ENCODE data around the gene PTCH2. TPM values are rescaled to one million over a fixed set of nuclear protein-coding genes. Genes with fewer than 3 reads are reported as not detected.
"Not testable (repeated sequence)": the region's sequence is repeated elsewhere in the genome, so short reads cannot be mapped to it uniquely, and the experiment has no call there.

The PTCH2 gene
- total RNA-seq, 1 donor from 2014 or later: 0.43 TPM

DNA sequence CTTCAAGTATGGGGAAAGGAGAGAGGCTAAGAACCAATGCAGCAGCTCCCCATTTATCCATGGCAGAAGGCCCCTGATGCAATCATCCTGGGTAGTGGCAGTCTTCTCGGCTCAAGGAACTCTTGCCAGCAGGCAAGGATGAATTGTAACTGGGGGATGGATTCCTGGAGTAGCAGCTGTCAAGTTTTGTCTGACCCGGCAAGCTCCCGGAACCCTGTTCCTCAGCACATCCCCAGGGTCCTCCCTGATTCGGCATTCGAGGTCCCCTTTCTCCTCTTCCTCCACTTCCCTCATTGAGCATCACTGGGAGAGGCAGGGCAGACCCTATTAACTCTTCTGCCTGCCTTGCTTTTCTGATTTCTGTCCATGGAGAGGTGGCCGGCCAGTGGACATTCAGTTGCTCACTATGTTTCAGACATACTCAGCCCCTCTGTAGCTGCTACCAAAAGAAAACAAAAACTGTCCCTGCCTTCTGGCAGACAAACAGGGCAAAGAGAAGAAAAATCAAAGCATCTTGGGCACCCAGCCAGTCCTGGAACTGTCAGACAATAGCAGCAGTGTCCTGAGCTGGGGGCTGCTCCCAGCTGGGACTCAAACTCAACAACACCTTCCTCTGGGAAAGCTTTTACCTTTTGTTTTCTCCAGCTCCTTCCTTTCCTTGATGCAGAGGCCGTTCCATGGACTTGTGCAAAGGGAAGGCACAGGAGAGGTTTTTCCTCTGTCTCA lies 5.6 kb upstream of the PTCH2 start:
- ATAC-seq: peak; percentile 12
- DNase-seq (ENCODE audit: missing footprints): no peak
- intact Hi-C loops (cut with DNase I): no loop called here

DNA sequence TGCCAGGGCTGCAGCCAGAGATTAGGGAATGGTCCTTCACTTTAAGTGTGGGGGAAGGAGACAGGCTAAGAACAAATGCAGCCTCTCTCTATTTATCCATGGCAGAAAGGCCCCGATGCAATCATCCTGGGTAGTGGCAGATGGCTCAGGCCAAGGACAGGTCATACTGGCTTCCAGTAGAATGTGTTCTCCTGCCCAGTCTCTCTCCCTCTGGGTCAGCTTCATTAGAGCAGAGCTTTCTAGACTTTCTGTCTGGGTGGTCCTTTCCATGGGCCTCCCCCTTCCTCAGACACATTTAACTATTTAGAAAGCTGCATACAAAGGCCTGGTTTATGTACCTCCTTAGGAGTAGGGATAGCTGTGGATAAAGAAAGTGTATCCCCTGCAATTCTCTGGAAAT lies 4.8 kb upstream of the PTCH2 start:
- DNase-seq (ENCODE audit: missing footprints): no peak
- ATAC-seq: no peak
- intact Hi-C loops (cut with DNase I): no loop called here

DNA sequence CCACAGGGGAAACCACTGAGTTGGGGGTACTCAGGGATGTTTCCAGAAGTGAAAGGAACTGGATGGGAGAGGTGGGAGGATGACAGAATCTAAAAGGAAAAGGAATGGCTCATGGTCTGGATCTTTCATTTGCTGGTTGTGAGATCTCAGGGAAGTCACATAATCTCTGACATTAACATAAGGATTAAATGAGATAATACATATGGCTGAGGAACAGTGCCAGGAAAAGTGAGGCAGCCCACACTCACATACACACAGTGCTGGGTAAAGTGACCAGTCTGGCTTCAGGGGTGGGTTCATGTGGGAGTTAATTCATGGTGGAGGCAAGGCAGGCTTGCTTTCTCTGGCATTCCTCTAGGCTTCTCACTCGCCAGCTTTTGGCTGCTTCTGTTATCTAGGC lies 3.9 kb upstream of the PTCH2 start:
- DNase-seq (ENCODE audit: missing footprints): no peak
- intact Hi-C loops (cut with DNase I): no loop called here
- ATAC-seq: no peak

DNA sequence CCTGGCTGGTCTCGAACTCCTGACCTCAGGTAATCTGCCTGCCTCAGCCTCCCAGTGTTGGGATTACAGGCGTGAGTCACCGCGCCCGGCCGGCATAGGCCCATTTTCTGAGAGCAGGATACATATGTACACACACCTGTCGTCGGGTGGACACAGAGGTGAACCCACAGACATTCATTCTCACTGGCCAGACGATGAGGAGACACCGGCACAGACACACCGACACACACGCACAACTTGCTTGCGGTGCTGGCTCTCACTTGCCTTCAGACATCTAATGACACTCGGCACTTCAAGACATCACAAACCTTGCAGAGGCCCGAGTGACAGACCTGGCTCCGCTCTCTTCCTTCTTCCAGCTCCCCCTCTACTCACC lies 579 bp downstream of the PTCH2 start:
- intact Hi-C loops (cut with DNase I): no loop called here
- ATAC-seq (peak; percentile 14), DNase-seq (ENCODE audit: missing footprints) (no peak)

DNA sequence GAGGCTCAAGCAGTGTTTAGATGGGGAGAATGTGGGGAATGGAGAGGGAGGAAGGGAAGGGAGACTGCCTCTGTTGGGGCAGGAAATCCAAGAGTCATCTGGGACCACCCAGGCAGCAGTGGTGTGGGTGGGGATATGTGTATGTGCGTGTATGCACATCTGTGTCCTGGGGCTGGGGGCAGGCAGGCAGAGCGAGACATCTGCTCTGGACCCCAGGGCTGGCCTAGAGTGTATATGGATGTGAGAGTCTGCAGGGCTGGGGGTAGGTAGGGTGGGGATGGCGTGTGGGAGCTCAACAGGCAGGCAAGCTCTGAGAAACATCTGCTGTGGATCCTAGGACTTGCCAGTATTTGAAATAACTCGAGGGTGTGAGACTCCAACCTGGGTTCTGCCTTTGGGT lies 3.5 kb downstream of the PTCH2 start:
- DNase-seq (ENCODE audit: missing footprints): no peak
- intact Hi-C loops (cut with DNase I): no loop called here
- ATAC-seq: no peak

DNA sequence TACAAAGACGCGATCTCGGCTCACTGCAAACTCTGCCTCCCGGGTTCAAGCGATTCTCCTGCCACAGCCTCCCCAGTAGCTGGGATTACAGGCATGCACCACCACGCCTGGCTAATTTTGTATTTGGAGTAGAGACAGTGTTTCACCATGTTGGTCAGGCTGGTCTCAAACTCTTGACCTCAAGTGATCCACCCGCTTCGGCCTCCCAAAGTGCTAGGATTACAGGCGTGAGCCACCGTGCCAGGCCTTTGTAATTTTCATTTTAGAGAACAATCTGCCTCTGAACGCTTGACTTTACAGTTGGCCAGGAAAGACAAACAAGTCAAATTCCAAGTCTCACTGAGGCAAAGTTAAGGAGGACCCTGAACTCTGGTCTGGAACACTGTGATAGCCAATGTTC lies 4.8 kb downstream of the PTCH2 start:
- DNase-seq (ENCODE audit: missing footprints); intact Hi-C loops (cut with DNase I); ATAC-seq: not testable (repeated sequence)

DNA sequence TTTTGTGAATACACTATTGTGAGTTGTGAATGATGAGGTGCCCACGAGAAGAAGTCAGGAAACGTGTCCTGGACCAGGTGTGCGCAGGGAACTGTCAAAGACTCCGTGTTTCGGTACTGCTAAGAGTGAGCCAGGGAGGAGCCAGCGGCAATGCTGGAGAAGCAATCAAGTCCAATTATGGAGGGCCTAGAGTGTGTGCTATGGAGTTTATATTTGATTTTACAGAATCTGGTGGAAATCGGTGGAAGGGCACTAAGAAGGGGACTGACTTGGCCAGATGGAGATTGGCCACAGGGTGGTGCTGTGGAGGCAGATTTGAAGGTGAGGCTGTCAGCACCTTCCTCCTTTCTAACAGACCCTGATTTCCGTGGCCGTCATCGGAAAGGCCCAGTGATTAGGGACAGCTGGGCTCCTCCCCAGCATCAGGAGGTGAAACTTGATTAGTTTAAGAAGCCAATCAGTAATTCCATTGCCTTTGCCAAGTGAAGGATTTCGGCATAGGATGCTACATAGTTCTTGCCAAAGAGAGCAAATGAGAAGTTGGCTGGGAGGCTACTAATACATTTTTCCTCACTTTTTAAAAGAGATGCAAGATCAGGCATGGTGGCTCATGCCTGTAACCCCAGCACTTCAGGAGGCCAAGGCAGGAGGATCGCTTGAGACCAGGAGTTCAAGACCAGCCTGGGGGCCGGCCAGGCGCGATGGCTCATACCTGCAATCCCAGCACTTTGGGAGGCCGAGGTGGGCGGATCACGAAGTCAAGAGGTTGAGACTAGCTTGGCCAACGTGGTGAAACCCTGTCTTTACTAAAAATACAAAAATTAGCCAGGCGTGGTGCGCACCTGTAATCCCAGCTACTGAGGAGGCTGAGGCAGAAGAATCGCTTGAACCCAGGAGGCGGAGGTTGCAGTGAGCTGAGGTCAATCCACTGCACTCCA lies 7.0 kb downstream of the PTCH2 start:
- DNase-seq (ENCODE audit: missing footprints): peak; percentile 86
- peak; percentile 86 for ATAC-seq
- intact Hi-C loops (cut with DNase I): loop anchor here (2.0 kb wide), 1 partner anchor 469 kb away; no protein-coding TSS in a partner anchor

DNA sequence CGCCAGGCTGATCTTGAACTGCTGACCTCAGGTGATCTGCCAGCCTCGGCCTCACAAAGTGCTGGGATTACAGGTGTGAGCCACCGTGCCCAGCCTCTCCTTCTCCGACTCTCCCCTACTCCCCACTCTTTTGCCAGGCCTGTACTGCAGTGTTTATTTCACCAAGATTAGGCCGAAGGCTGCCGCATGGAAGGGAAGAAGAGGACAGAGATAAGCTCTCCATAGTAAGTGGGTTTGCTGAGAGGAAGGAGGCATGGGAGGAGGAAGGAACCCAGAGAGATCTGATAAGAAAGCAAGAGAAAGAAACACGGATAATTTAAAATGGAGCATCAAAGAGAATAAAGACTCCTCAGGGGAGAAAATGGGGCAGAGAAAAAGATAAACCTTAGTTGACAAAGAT lies 8.7 kb downstream of the PTCH2 start:
- DNase-seq (ENCODE audit: missing footprints) (no peak), ATAC-seq (no peak)
- intact Hi-C loops (cut with DNase I): no loop called here

DNA sequence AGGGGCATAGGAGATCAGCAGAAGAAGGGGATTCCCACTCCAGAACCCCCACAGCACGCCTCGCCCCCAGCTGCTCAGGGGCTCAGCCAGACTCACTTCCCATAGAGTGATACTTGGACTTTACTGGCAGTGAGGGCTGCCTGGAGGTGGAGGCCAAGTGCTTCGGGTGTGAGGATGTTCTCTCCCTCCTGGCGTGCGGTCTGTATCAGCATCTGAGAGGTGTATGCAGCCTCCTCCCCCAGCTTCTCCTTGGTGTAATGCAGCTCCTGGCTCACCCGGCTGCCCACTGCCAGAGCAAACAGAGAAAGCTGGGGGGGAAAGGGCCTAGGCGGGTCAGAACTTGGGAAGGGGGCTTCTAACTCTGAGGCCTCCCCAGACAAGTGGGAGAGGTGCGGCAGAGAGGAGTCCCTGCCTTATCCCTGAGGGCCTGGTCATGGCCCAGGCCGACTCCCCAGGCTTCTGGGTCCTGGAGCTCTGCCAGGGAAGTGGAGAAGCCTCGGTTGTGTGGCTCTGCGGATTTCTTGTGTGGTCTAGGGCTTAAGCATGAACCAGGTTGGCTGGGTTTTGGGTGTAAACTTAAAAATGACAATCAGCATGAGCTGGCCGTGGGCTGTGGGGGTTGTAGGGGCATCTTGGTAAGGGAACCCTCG lies 10.9 kb downstream of the PTCH2 start:
- no peak for ATAC-seq
- no peak for DNase-seq (ENCODE audit: missing footprints)
- intact Hi-C loops (cut with DNase I): no loop called here

DNA sequence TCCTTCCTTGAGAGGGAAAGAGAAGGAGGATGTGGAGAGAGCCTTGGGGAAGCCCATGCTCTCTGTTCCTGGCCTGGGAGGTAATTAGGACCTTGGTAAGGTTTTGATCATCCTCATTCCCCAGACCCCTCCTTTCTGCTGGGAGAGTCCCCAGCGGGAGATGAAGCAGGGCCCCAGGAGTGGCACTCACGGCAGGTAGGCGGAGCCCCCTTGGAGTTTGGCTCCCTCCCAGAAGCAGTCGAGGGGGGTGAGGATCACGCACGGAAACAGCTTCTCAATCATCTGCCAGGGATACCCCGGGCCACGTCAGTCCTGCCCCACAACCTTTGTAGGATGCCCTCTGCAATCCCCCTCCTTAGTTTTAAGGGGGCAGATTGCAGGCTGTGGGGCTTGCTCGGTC lies 11.5 kb downstream of the PTCH2 start:
- ATAC-seq: no peak
- DNase-seq (ENCODE audit: missing footprints): no peak
- intact Hi-C loops (cut with DNase I): no loop called here

DNA sequence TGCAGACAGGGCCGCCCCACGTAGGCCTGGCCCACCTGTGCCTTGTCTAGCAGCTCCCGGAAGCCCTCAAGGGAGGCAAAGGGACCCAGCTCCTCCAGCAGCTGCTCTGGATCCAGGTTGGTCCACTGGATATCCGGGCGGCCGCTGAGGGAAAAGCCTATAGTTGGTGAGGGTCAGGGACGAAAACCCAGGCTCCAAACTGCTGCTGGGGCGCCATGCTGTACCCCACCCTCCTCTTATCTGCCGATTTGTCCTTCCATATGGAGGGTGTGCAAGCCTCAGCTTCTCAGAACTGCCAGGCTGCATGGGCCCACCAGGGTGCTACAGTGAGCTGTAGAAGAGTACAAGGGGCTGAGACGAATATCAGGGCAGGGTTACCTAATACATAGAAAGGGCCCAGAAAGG lies 12.2 kb downstream of the PTCH2 start:
- DNase-seq (ENCODE audit: missing footprints): no peak
- no peak for ATAC-seq
- intact Hi-C loops (cut with DNase I): no loop called here

DNA sequence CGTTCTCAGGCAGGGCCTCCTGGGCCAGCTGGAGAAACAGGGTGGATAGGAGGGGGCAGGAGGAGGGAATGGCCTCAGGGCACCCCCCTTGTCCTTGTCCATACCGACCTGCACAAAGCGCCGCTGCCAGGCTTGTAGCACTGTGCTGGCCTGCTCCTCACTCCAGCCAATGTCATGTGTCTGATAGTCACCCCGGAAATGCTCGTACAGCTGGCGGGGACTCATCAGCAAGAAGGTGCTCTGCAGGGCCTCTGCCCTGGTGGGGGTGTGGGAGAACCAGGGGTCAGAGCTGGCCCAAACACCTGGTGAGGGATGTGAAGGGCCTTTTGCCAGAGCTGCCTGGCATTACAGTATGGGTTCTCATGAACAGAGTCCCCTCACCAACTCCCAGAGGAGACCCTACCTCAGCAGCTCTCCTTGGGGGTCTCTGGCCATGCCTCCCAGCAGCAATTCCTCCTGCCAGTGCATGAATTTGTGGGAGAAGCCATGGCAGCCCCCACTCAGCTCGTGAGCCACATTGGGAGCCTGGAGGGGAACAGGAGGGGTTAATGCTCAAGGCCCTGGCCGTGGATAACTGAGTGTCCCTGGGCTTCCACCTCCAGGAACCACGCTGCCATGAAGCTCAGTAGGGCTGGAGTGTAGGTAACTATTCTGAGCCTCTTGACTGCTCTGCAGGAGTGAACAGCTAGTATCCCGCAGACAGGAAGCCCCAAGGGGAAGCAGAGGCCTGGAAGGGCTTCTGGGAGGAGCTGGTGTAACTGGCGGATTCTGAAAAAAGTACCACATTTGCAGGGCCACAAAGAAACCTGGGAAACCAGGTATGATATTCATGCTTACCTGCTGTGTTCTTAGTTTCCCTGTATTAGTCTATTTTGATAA lies 13.3 kb downstream of the PTCH2 start:
- intact Hi-C loops (cut with DNase I): no loop called here
- no peak for ATAC-seq

DNA sequence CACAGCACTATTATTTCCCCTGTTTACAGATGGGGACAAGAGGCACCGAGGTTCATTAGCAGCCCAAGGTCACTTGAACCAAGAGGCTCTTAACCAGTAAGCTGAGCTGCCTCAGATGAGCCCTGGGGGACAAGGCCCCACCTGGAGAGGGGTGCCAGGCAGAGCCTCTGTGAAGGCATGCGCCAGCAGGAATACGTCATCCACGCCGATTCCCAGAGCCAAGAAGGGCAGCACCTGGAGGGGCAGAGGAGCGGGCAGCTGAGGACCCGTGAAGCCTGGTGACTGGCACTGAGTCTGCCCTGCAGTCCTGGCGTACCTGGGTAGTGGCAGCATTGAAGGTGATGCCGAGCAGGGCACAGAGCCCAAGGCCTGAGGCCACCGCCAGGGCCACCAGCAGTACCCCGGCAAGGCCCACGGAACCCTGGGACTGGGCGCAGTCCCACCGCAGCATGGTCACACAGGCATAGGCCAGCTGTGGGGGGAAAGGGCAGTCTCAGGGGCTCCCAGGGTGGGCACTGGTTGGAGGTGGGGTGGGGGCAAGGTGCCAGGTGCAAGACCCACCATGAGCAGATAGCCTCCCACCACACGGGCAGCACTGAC lies 14.1 kb downstream of the PTCH2 start:
- DNase-seq (ENCODE audit: missing footprints) (no peak), ATAC-seq (no peak)
- intact Hi-C loops (cut with DNase I): no loop called here

More for the DNA sequence above, 13.3 kb downstream of the PTCH2 start:
- no peak for DNase-seq (ENCODE audit: missing footprints)

DNA sequence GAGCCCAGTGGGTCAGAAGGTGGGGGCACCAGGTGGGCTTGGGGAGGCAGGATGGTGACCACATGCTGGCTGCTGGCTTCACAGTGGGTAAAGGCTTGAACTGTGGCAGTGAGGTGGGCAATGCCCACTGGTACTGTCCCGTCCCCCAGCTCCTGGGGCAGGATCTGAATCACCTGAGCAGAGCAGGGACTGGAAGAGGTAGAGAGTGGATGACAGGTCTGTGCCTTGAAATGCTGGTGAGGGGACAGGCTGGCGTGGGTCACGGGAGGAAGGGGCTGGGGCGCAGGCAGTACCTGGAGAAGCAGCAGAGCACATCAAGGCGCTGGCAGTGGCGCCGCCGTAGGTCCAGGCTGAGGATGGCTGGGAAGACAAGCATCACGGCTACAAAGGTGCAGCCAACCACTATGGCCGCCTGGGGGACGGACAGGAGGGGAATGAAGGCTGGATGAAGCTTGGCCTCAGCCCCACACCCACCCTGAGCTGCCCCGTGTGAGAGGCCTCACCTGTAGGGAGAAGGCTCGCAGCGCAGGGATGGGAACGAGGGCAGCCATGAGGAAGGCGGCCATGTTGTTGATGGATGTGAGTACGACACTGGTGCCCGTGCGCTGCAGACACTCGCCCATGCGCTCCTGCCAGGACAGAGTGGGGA lies 14.9 kb downstream of the PTCH2 start:
- intact Hi-C loops (cut with DNase I): no loop called here
- ATAC-seq (no peak), DNase-seq (ENCODE audit: missing footprints) (no peak)

DNA sequence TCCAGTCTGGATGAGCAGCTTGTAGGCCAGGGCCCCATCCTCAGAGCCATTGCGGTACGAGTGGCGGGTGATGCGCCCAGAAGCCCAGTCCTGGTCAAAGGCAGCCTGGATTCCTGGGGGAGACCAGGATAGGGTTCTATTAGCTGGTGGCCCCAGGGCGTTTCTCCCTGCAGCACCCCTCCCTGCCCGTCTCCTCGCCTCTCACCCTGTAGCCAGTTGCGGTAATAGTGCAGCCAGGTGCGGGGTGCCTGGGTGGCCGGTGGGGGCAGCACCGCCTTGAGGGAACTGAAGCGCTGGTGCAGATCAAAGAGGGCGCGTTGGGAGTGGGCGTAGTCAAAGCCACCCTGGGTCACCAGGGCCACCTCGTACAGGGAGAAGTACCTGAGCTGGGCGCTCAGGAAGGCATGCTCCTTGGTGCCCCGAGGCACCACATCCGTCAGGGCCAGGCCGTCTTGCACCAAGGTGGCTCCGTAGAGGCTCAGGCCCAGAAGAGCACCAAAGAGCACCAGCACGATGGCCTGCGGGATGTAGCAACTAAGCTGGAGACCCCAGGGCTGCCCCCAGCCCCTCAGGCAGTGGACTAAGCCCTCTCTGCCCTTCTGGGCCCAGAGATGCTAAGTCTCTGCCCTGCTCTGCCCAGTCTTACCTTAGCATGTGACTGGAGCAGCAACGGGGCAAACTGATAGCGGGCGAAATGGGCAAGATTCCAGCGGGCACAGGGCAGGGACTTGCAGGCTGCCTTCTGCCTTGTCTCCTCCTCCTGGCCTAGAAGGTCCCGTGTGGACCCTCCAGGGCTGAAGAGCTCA lies 15.7 kb downstream of the PTCH2 start:
- intact Hi-C loops (cut with DNase I): no loop called here
- ATAC-seq: no peak
- DNase-seq (ENCODE audit: missing footprints): no peak

DNA sequence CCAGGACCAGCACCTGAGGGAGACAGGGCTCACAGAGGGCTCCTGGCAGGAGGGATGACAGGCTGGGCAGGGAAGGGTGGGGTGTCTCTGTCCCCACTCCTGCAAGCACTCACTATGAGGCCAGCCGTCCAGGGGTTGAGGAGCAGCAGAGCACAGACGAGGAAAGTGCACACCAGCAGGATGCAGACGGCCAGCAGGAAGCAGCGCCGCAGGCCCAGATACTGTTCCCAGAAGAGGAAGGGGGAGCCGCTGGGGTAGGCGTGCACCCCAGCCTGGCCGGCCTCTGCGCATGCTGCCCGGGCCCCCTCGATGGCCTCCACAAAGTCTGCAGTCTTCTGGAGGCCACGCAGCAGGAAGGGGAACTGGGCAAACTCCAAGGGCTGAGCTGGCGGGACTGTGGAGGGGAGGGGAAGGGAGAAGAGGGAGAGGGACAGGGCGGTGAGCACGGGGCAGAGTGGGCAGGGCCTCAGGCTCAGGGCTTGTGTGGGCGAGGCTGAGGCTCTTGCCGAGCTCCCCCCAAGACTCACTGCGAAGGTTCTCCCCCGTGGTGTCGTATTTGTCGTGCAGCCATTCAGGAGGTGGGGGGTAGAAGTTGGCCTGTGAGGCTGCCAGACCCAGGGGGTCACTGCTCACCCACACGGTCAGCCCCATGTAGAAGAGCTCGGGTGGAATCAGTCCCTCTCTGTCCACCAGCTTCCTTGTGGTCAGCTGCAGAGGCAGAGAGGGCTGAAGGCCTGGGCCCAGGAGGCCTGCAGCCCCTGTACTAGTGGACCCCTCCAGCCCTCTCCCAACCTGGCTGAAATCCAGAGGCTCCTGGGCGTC lies 16.5 kb downstream of the PTCH2 start:
- DNase-seq (ENCODE audit: missing footprints): peak; percentile 85
- peak; percentile 88 for ATAC-seq
- intact Hi-C loops (cut with DNase I): no loop called here
